ENCODE measurements around the gene TCF4. TPM values are rescaled to one million over a fixed set of nuclear protein-coding genes. Genes with fewer than 3 reads are reported as not detected.
A peak's percentile ranks its signal among the peaks of the same experiment; 100 is the strongest.

Gene TCF4
- total and polyA plus RNA-seq, 2 donors (not counting 1 experiment from before 2014, with no cell fraction given) = 68.5 to 353 TPM

GRCh38 chr18:55585065-55585919 is 2.7 kb downstream of the TCF4 start:
- Histone ChIP-seq H3K9me3 (ENCODE audit: control extremely low read depth in 1 of 3, control insufficient read depth in 2 of 3, insufficient read depth in 1 of 3, low read length in 2 of 3) (peaks cover 0 to 4% (median 0%) of the 10 kb centered on the region in 3 donors), H3K4me3 (ENCODE audit: control extremely low read depth in 1 of 5, extremely low read depth in 1 of 5, insufficient read depth in 1 of 5, low read depth in 2 of 5, low read length in 4 of 5) (peak overlapping the region; percentile 6 to 74 (median 34)), H3K27me3 (replicated peaks in 1 of 4; ENCODE audit: control extremely low read depth in 1 of 4, control insufficient read depth in 3 of 4, insufficient read depth in 4 of 4, low read length in 3 of 4) (peaks cover 0 to 6% (median 2%) of the 10 kb centered on the region in 4 experiments), H3K9ac (ENCODE audit: low read length) (peak overlapping the region; percentile 29), H3K36me3 (replicated peaks in 1 of 2; ENCODE audit: control extremely low read depth in 1 of 2, control insufficient read depth in 1 of 2, extremely low read depth in 1 of 2, insufficient read depth in 2 of 2, low read length in 1 of 2) (no peaks in the 10 kb centered on the region), H3K27ac (ENCODE audit: low read length in 2 of 2) (no peak overlapping the region), H2AFZ (ENCODE audit: insufficient read depth, low read depth, low read length, poor library complexity, severe bottlenecking) (peak overlapping the region; percentile 46), H3K4me1 (ENCODE audit: control insufficient read depth in 2 of 2, insufficient read depth in 2 of 2, low read length in 2 of 2) (peaks cover 19% of the 10 kb centered on the region in 2 donors), H3K4me2 (replicated peaks; ENCODE audit: low read depth, low read length, poor library complexity, severe bottlenecking) (peak overlapping the region; percentile 78), H3K79me2 (ENCODE audit: control insufficient read depth, insufficient read depth, low read length) (peaks cover 23% of the 10 kb centered on the region), H4K20me1 (ENCODE audit: control insufficient read depth, insufficient read depth, low read length, poor library complexity, severe bottlenecking) (no peaks in the 10 kb centered on the region)
- peaks cover 12% of the 10 kb centered on the region for H3K27me3 Mint-ChIP-seq
- TF ChIP-seq CTCF (IDR thresholded peaks at IDR 0.05) (no peak), EZH2 (IDR thresholded peaks at IDR 0.05; ENCODE audit: borderline replicate concordance, insufficient read depth, low read depth, low read length, poor library complexity, severe bottlenecking) (no peak)
- POLR2A ChIA-PET = no interaction called here
- H3K4me3 Mint-ChIP-seq = peak overlapping the region; percentile 94
- WGBS (ENCODE audit: insufficient coverage) = 7% methylated on average over 3 of the region's 5 CpGs
- DNase-seq (peak; percentile 26), ATAC-seq (ENCODE audit: low read depth) (no peak)
- no peak overlapping the region for H3K27ac Mint-ChIP-seq
- peaks cover 46% of the 10 kb centered on the region for H3K4me1 Mint-ChIP-seq
- no peaks in the 10 kb centered on the region for H3K9me3 Mint-ChIP-seq (ENCODE audit: insufficient read depth)
- intact Hi-C loops (cut with micrococcal nuclease) = loop anchor here (5.0 kb wide), 4 partner anchors 78 to 1052 kb away; partner anchors contain the start of gene TXNL1
- CTCF ChIA-PET = no interaction called here

- no CpG with 5 or more reads among the region's 2 CpGs for WGBS (ENCODE audit: insufficient coverage)
- H3K79me2 ChIP-seq (ENCODE audit: control insufficient read depth, insufficient read depth, low read length) = peaks cover 23% of the 10 kb centered on the region
- H3K9ac ChIP-seq (ENCODE audit: low read length) = no peak overlapping the region
- H3K4me1 ChIP-seq (ENCODE audit: control insufficient read depth in 2 of 2, insufficient read depth in 2 of 2, low read length in 2 of 2) = peaks cover 13 to 16% of the 10 kb centered on the region in 2 donors
- ATAC-seq (ENCODE audit: low read depth) (no peak), DNase-seq (no peak)
- no peak overlapping the region for H3K4me2 ChIP-seq (replicated peaks; ENCODE audit: low read depth, low read length, poor library complexity, severe bottlenecking)
- no peak overlapping the region for H2AFZ ChIP-seq (ENCODE audit: insufficient read depth, low read depth, low read length, poor library complexity, severe bottlenecking)
- no peak overlapping the region for H3K27ac ChIP-seq (ENCODE audit: low read length in 2 of 2)
- Mint-ChIP-seq H3K9me3 (ENCODE audit: insufficient read depth) (no peaks in the 10 kb centered on the region), H3K27me3 (peaks cover 12% of the 10 kb centered on the region), H3K4me1 (peaks cover 40% of the 10 kb centered on the region), H3K27ac (no peak overlapping the region), H3K4me3 (no peak overlapping the region)
- no peak for TF ChIP-seq EZH2 (IDR thresholded peaks at IDR 0.05; ENCODE audit: borderline replicate concordance, insufficient read depth, low read depth, low read length, poor library complexity, severe bottlenecking)
- CTCF ChIA-PET = no interaction called here
- no peaks in the 10 kb centered on the region for H4K20me1 ChIP-seq (ENCODE audit: control insufficient read depth, insufficient read depth, low read length, poor library complexity, severe bottlenecking)
- no peak overlapping the region for H3K4me3 ChIP-seq (ENCODE audit: control extremely low read depth in 1 of 5, extremely low read depth in 1 of 5, insufficient read depth in 1 of 5, low read depth in 2 of 5, low read length in 4 of 5)
- peaks cover 0 to 6% (median 2%) of the 10 kb centered on the region in 4 experiments for H3K27me3 ChIP-seq (replicated peaks in 1 of 4; ENCODE audit: control extremely low read depth in 1 of 4, control insufficient read depth in 3 of 4, insufficient read depth in 4 of 4, low read length in 3 of 4)
- H3K9me3 ChIP-seq (ENCODE audit: control extremely low read depth in 1 of 3, control insufficient read depth in 2 of 3, insufficient read depth in 1 of 3, low read length in 2 of 3) = no peaks in the 10 kb centered on the region
- intact Hi-C loops (cut with micrococcal nuclease) = no loop called here
- POLR2A ChIA-PET = no interaction called here
- no peaks in the 10 kb centered on the region for H3K36me3 ChIP-seq (replicated peaks in 1 of 2; ENCODE audit: control extremely low read depth in 1 of 2, control insufficient read depth in 1 of 2, extremely low read depth in 1 of 2, insufficient read depth in 2 of 2, low read length in 1 of 2)
Observed at GRCh38 chr18:55584201-55584600, 3.8 kb downstream of the TCF4 start.

Measured in B cell (primary cell).